HG02870 (cell line): ENCODE measurements around the gene ZNF48.

Experiments
- ATAC-seq: cut with Tn5 transposase; IDR thresholded peaks from one replicate; pipeline ENCODE4 v1.9.1; 2021; ENCODE audit warnings: mild to moderate bottlenecking, moderate library complexity; ENCODE audit not compliant: unreplicated experiment

Gene ZNF48

GRCh38 chr16:30401768-30402425, 6.7 kb downstream of the ZNF48 start:
- no peak for ATAC-seq

- ATAC-seq, result no peak
Observed at GRCh38 chr16:30406795-30407101, 11.5 kb downstream of the ZNF48 start.

- peak; percentile 81 for ATAC-seq
Observed at GRCh38 chr16:30407102-30407803, 12.0 kb downstream of the ZNF48 start, which contains the start of gene ZNF771. TSS of gene ZNF771 (plus strand) at chr16:30407606. CDS start at chr16:30408054, 448 bp downstream.

GRCh38 chr16:30407804-30408534, 12.7 kb downstream of the ZNF48 start:
- ATAC-seq, result no peak

GRCh38 chr16:30409125-30410060, 14.2 kb downstream of the ZNF48 start:
- peak; percentile 48 for ATAC-seq

- ATAC-seq, result no peak
Observed at GRCh38 chr16:30413112-30413806, 18.0 kb downstream of the ZNF48 start.

GRCh38 chr16:30414159-30414558, 18.9 kb downstream of the ZNF48 start:
- ATAC-seq, result no peak

GRCh38 chr16:30416047-30416603, 20.9 kb downstream of the ZNF48 start:
- ATAC-seq, result no peak

GRCh38 chr16:30416624-30417528, 21.7 kb downstream of the ZNF48 start:
- no peak for ATAC-seq

GRCh38 chr16:30417529-30418349, 22.5 kb downstream of the ZNF48 start:
- peak; percentile 78 for ATAC-seq

GRCh38 chr16:30418350-30419181, 23.3 kb downstream of the ZNF48 start:
- no peak for ATAC-seq

- no peak for ATAC-seq
Observed at GRCh38 chr16:30421010-30421409, 25.8 kb downstream of the ZNF48 start.

GRCh38 chr16:30428055-30428454, 32.8 kb downstream of the ZNF48 start:
- ATAC-seq, result no peak

GRCh38 chr16:30429418-30429677, 34.1 kb downstream of the ZNF48 start:
- peak; percentile 10 for ATAC-seq

- peak; percentile 93 for ATAC-seq
Observed at GRCh38 chr16:30429678-30430427, 34.6 kb downstream of the ZNF48 start, which contains the start of gene DCTPP1. TSS of gene DCTPP1 (minus strand) at chr16:30430030. CDS start at chr16:30429980, 50 bp downstream.

- ATAC-seq, result peak; percentile 13
Observed at GRCh38 chr16:30430428-30430970, 35.3 kb downstream of the ZNF48 start.
